ENCODE measurements around the gene EPHB2. TPM values are rescaled to one million over a fixed set of nuclear protein-coding genes. Genes with fewer than 3 reads are reported as not detected.
A peak's percentile ranks its signal among the peaks of the same experiment; 100 is the strongest.

The EPHB2 gene
- total RNA-seq, 1 donor from 2014 or later, result 69.4 TPM

GRCh38 chr1:22808676-22809483 is 98.2 kb downstream of the EPHB2 start:
- no peaks in the 10 kb centered on the region for H3K9me3 Mint-ChIP-seq (ENCODE audit: low read depth)
- H3K27ac Mint-ChIP-seq, result no peak overlapping the region
- TF ChIP-seq CTCF (IDR thresholded peaks at IDR 0.05; ENCODE audit: unreplicated experiment), result no peak
- H3K4me1 Mint-ChIP-seq (ENCODE audit: low read depth), result peaks cover 23% of the 10 kb centered on the region
- DNase-seq (ENCODE audit: low spot score, unreplicated experiment), result no peak
- no peaks in the 10 kb centered on the region for H3K27me3 Mint-ChIP-seq
- no peak overlapping the region for H3K4me3 Mint-ChIP-seq (ENCODE audit: low read depth)
- H3K36me3 Mint-ChIP-seq (ENCODE audit: insufficient read depth), result no peaks in the 10 kb centered on the region

GRCh38 chr1:22809783-22810182 is 99.1 kb downstream of the EPHB2 start:
- peak overlapping the region; percentile 26 for H3K27ac Mint-ChIP-seq
- no peaks in the 10 kb centered on the region for H3K36me3 Mint-ChIP-seq (ENCODE audit: insufficient read depth)
- H3K4me3 Mint-ChIP-seq (ENCODE audit: low read depth), result no peak overlapping the region
- DNase-seq (ENCODE audit: low spot score, unreplicated experiment), result no peak
- TF ChIP-seq CTCF (IDR thresholded peaks at IDR 0.05; ENCODE audit: unreplicated experiment), result no peak
- peaks cover 17% of the 10 kb centered on the region for H3K4me1 Mint-ChIP-seq (ENCODE audit: low read depth)
- no peaks in the 10 kb centered on the region for H3K9me3 Mint-ChIP-seq (ENCODE audit: low read depth)
- no peaks in the 10 kb centered on the region for H3K27me3 Mint-ChIP-seq

GRCh38 chr1:22810378-22810777 is 99.7 kb downstream of the EPHB2 start:
- Mint-ChIP-seq H3K9me3 (ENCODE audit: low read depth) (no peaks in the 10 kb centered on the region), H3K4me1 (ENCODE audit: low read depth) (peaks cover 13% of the 10 kb centered on the region), H3K27ac (no peak overlapping the region), H3K27me3 (no peaks in the 10 kb centered on the region), H3K4me3 (ENCODE audit: low read depth) (no peak overlapping the region), H3K36me3 (ENCODE audit: insufficient read depth) (no peaks in the 10 kb centered on the region)
- DNase-seq (ENCODE audit: low spot score, unreplicated experiment), result no peak
- no peak for TF ChIP-seq CTCF (IDR thresholded peaks at IDR 0.05; ENCODE audit: unreplicated experiment)

GRCh38 chr1:22812092-22812880 is 101.6 kb downstream of the EPHB2 start:
- Mint-ChIP-seq H3K4me3 (ENCODE audit: low read depth) (no peak overlapping the region), H3K4me1 (ENCODE audit: low read depth) (peaks cover 6% of the 10 kb centered on the region), H3K9me3 (ENCODE audit: low read depth) (no peaks in the 10 kb centered on the region), H3K36me3 (ENCODE audit: insufficient read depth) (no peaks in the 10 kb centered on the region), H3K27ac (no peak overlapping the region), H3K27me3 (no peaks in the 10 kb centered on the region)
- TF ChIP-seq CTCF (IDR thresholded peaks at IDR 0.05; ENCODE audit: unreplicated experiment), result no peak
- DNase-seq (ENCODE audit: low spot score, unreplicated experiment), result no peak

GRCh38 chr1:22812993-22813790 is 102.6 kb downstream of the EPHB2 start:
- Mint-ChIP-seq H3K4me1 (ENCODE audit: low read depth) (peaks cover 8% of the 10 kb centered on the region), H3K27ac (peak overlapping the region; percentile 59), H3K4me3 (ENCODE audit: low read depth) (no peak overlapping the region), H3K9me3 (ENCODE audit: low read depth) (no peaks in the 10 kb centered on the region), H3K27me3 (no peaks in the 10 kb centered on the region), H3K36me3 (ENCODE audit: insufficient read depth) (no peaks in the 10 kb centered on the region)
- DNase-seq (ENCODE audit: low spot score, unreplicated experiment), result no peak
- TF ChIP-seq CTCF (IDR thresholded peaks at IDR 0.05; ENCODE audit: unreplicated experiment), result no peak
